Measurements from ENCODE around the gene CNGA2.

DNA sequence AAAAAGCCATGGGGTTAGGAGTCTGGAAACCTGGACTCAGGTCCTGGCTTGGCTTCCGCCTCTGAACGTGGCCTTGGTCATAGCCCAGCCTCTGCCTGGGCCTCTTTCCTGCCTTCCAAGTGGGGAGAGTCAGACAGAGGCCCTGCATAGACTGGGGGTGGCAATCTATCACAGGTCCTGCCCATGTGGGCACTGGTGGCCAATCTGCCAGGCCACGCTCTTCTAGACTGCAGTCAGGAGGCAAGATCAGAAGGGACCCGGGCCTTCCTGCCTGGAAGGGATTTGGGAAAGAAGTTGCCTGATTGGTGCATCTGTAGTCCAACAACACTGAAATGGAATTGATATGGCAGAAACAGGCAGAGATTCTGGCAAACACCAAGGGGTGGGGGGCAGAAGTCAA, 46.1 kb downstream of the CNGA2 start:
- TF ChIP-seq CTCF (IDR thresholded peaks at IDR 0.05) (no peak), POLR2A (IDR thresholded peaks at IDR 0.05) (no peak)
